Neural cell (in vitro differentiated cells): ENCODE data around the gene ZNF57. TPM values are rescaled to one million over a fixed set of nuclear protein-coding genes. Genes with fewer than 3 reads are reported as not detected.

Experiments
- H2AFZ ChIP-seq: fragments of 200-600, 300-800 bp; sonication (generic), shearing (Covaris generic); 2 replicates; pipeline ENCODE4 v1.6.0; 2014; ENCODE audit warnings: low read depth, mild to moderate bottlenecking, antibody characterized with exemption, low read length, moderate library complexity
- H3F3A ChIP-seq: fragments of 200-600 bp; shearing (Covaris generic); 2 replicates; pipeline ENCODE4 v1.6.1; 2016; ENCODE audit warnings: mild to moderate bottlenecking, moderate library complexity, mixed read lengths, antibody characterized with exemption, low read length; ENCODE audit not compliant: insufficient read depth, poor library complexity, severe bottlenecking
- H3K27ac ChIP-seq: fragments of 200-600, 300-800 bp; sonication (generic), shearing (Covaris generic); 2 replicates; pipeline ENCODE4 v1.5.1; 2014; ENCODE audit warnings: mild to moderate bottlenecking, low read length, moderate library complexity
- H3K27me3 ChIP-seq: fragments of 300-800, 200-600 bp; sonication (generic), shearing (Covaris generic); 2 replicates; pipeline ENCODE4 v1.6.0; 2014; ENCODE audit warnings: mild to moderate bottlenecking, low read depth, low read length, moderate library complexity; ENCODE audit not compliant: insufficient read depth
- H3K36me3 ChIP-seq: fragments of 300-800, 200-600 bp; sonication (generic), shearing (Covaris generic); 2 replicates; pipeline ENCODE4 v1.5.1; 2014; ENCODE audit warnings: mild to moderate bottlenecking, antibody characterized with exemption, low read length, moderate library complexity; ENCODE audit not compliant: insufficient read depth
- H3K4me2 ChIP-seq: fragments of 300-800, 200-600 bp; sonication (generic), shearing (Covaris generic); 2 replicates; pipeline ENCODE4 v1.6.0; 2014; ENCODE audit warnings: mild to moderate bottlenecking, low read length
- H3K4me3 ChIP-seq: fragments of 300-800, 200-600 bp; sonication (generic), shearing (Covaris generic); 2 replicates; pipeline ENCODE4 v1.5.1; 2014; ENCODE audit warnings: mild to moderate bottlenecking, low read length, moderate library complexity
- H3K79me2 ChIP-seq: fragments of 200-600 bp; shearing (Covaris generic); replicated peaks from 2 replicates; pipeline ENCODE4 v1.6.0; 2014; ENCODE audit warnings: mild to moderate bottlenecking, low read length, moderate library complexity; ENCODE audit not compliant: insufficient read depth
- H3K9ac ChIP-seq: fragments of 300-800, 200-600 bp; sonication (generic), shearing (Covaris generic); 2 replicates; pipeline ENCODE4 v1.6.1; 2016; ENCODE audit warnings: mild to moderate bottlenecking, low read length, mixed read lengths
- H3K9me2 ChIP-seq: fragments of 200-600 bp; shearing (Covaris generic); 2 replicates; pipeline ENCODE4 v1.6.1; 2016; ENCODE audit warnings: mild to moderate bottlenecking, low read length, mixed read lengths; ENCODE audit not compliant: insufficient read depth
- H3K9me3 ChIP-seq: fragments of 200-600, 300-800 bp; sonication (generic), shearing (Covaris generic); 2 replicates; pipeline ENCODE4 v1.6.1; 2016; ENCODE audit warnings: mild to moderate bottlenecking, mixed run types, low read length, moderate library complexity, mixed read lengths
- H4K20me1 ChIP-seq: fragments of 200-600 bp; shearing (Covaris generic); 2 replicates; pipeline ENCODE4 v1.6.1; 2016; ENCODE audit warnings: mild to moderate bottlenecking, mixed run types; ENCODE audit not compliant: insufficient read depth
- EP300 ChIP-seq: fragments of 450-650 bp; conservative IDR thresholded peaks from 2 replicates; pipeline ENCODE4 v1.6.1; 2014; ENCODE audit warnings: antibody characterized with exemption, mild to moderate bottlenecking, moderate library complexity; ENCODE audit not compliant: poor library complexity, severe bottlenecking
- EZH2 ChIP-seq: fragments of 200-600, 300-800 bp; shearing (Covaris generic), sonication (generic); IDR thresholded peaks from 2 replicates; pipeline ENCODE4 v1.6.1; 2014; ENCODE audit warnings: antibody characterized with exemption, low read length, borderline replicate concordance, mild to moderate bottlenecking; ENCODE audit not compliant: insufficient read depth, poor library complexity, severe bottlenecking
- MXI1 ChIP-seq: fragments of 450-650 bp; conservative IDR thresholded peaks from 2 replicates; pipeline ENCODE4 v1.6.1; 2014; ENCODE audit warnings: antibody characterized with exemption, mild to moderate bottlenecking; ENCODE audit not compliant: poor library complexity, severe bottlenecking
- POLR2AphosphoS5 ChIP-seq: IDR thresholded peaks from 2 replicates; pipeline ENCODE4 v1.6.1; 2012
- RAD21 ChIP-seq: fragments of 450-650 bp; conservative IDR thresholded peaks from 2 replicates; pipeline ENCODE4 v1.6.1; 2014; ENCODE audit warnings: antibody characterized with exemption, mild to moderate bottlenecking, moderate library complexity
- SMC3 ChIP-seq: fragments of 450-650 bp; conservative IDR thresholded peaks from 2 replicates; pipeline ENCODE4 v1.6.1; 2014; ENCODE audit warnings: antibody characterized with exemption, mild to moderate bottlenecking, moderate library complexity; ENCODE audit not compliant: poor library complexity
- TAF1 ChIP-seq: IDR thresholded peaks from 2 replicates; pipeline ENCODE4 v1.6.1; 2012; ENCODE audit warnings: low read depth
- polyA plus RNA-seq: library from polyadenylated mRNA; depleted of rRNA; stranded (reverse); fragments of >200 nt; gene quantifications from 2 replicates; pipeline ENCODE4 v1.2.3, GENCODE V29; 2014
- TF ChIP-seq, protein P1 (sequence below): IDR thresholded peaks from 2 replicates; pipeline ENCODE4 v1.6.1; 2012; ENCODE audit warnings: borderline replicate concordance
- TF ChIP-seq, protein P2 (sequence below): fragments of 450-650 bp; IDR thresholded peaks from 2 replicates; pipeline ENCODE4 v1.5.1; 2014; ENCODE audit warnings: antibody characterized with exemption, mild to moderate bottlenecking, moderate library complexity; ENCODE audit not compliant: poor library complexity, severe bottlenecking

ZNF57 gene
- polyA plus RNA-seq, 1 donor from 2014 or later, result 3.0 TPM

DNA sequence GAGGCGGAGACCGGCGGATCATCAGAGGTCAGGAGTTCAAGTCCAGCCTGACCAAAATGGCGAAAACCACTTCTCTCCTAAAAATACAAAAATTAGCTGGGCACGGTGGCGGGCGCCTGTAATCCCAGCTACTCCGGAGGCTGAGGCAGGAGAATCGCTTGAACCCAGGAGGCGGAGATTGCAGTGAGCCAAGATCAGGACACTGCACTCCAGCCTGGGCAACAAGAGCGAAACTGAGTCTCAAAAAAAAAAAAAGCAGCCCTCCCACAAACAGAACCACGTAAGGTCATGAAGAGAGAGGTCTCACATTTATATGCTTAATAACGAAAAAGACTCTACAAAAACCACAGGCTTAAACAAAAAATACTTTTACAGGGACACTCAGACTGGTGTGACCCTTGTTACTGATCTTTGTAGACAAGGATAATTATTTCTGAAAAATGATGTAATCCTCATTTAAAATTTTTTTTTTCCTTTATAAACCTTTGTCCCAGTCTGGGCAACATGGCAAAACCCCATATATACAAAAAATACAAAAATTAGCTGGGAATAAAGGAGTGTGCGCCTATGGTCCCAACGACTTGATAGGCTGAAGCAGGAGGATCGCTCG, 45.0 kb downstream of the ZNF57 start:
- Histone ChIP-seq H3K27me3 (no peaks in the 10 kb centered on the region), H3K9ac (peak overlapping the region; percentile 68), H2AFZ (peak overlapping the region; percentile 93), H4K20me1 (no peaks in the 10 kb centered on the region), H3K79me2 (peaks cover 15% of the 10 kb centered on the region), H3F3A (no peaks in the 10 kb centered on the region), H3K4me3 (peak overlapping the region; percentile 89), H3K9me3 (no peaks in the 10 kb centered on the region), H3K27ac (peak overlapping the region; percentile 75), H3K9me2 (no peaks in the 10 kb centered on the region), H3K36me3 (no peaks in the 10 kb centered on the region), H3K4me2 (no peak overlapping the region)
- TF ChIP-seq TAF1 (no peak), RAD21 (no peak), EP300 (no peak), SMC3 (no peak), POLR2AphosphoS5 (no peak), MXI1 (no peak), EZH2 (no peak)
- TF ChIP-seq, protein P1, sequence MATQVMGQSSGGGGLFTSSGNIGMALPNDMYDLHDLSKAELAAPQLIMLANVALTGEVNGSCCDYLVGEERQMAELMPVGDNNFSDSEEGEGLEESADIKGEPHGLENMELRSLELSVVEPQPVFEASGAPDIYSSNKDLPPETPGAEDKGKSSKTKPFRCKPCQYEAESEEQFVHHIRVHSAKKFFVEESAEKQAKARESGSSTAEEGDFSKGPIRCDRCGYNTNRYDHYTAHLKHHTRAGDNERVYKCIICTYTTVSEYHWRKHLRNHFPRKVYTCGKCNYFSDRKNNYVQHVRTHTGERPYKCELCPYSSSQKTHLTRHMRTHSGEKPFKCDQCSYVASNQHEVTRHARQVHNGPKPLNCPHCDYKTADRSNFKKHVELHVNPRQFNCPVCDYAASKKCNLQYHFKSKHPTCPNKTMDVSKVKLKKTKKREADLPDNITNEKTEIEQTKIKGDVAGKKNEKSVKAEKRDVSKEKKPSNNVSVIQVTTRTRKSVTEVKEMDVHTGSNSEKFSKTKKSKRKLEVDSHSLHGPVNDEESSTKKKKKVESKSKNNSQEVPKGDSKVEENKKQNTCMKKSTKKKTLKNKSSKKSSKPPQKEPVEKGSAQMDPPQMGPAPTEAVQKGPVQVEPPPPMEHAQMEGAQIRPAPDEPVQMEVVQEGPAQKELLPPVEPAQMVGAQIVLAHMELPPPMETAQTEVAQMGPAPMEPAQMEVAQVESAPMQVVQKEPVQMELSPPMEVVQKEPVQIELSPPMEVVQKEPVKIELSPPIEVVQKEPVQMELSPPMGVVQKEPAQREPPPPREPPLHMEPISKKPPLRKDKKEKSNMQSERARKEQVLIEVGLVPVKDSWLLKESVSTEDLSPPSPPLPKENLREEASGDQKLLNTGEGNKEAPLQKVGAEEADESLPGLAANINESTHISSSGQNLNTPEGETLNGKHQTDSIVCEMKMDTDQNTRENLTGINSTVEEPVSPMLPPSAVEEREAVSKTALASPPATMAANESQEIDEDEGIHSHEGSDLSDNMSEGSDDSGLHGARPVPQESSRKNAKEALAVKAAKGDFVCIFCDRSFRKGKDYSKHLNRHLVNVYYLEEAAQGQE, result no peak
- TF ChIP-seq, protein P2, sequence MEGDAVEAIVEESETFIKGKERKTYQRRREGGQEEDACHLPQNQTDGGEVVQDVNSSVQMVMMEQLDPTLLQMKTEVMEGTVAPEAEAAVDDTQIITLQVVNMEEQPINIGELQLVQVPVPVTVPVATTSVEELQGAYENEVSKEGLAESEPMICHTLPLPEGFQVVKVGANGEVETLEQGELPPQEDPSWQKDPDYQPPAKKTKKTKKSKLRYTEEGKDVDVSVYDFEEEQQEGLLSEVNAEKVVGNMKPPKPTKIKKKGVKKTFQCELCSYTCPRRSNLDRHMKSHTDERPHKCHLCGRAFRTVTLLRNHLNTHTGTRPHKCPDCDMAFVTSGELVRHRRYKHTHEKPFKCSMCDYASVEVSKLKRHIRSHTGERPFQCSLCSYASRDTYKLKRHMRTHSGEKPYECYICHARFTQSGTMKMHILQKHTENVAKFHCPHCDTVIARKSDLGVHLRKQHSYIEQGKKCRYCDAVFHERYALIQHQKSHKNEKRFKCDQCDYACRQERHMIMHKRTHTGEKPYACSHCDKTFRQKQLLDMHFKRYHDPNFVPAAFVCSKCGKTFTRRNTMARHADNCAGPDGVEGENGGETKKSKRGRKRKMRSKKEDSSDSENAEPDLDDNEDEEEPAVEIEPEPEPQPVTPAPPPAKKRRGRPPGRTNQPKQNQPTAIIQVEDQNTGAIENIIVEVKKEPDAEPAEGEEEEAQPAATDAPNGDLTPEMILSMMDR, result no peak

DNA sequence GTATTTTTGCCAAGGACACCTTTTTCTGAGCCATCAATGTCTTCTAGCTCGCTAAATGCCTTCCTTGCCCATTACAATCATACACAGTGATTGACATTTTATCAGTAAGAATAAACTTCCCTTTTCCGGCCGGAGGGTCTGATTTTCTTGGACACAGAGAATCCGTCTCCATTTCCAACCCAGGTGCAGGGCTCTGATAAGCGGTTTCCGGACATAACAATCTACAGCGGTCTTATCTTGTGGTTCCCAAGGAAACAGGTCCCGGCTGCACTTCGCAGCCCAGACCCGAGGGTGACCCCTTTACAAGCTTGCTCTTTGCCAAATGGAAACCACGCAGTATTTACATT, 49.2 kb downstream of the ZNF57 start:
- peak overlapping the region; percentile 72 for H3K4me3 ChIP-seq
- no peaks in the 10 kb centered on the region for H3K27me3 ChIP-seq
- H2AFZ ChIP-seq, result no peak overlapping the region
- no peaks in the 10 kb centered on the region for H3F3A ChIP-seq
- no peak for TF ChIP-seq TAF1
- TF ChIP-seq EZH2, result no peak
- TF ChIP-seq RAD21, result no peak
- no peak for TF ChIP-seq MXI1
- TF ChIP-seq, protein P1, result no peak
- TF ChIP-seq EP300, result no peak
- TF ChIP-seq, protein P2, result no peak
- no peak for TF ChIP-seq SMC3
- H3K9me3 ChIP-seq, result no peaks in the 10 kb centered on the region
- H3K4me2 ChIP-seq, result peak overlapping the region; percentile 96
- H3K9me2 ChIP-seq, result no peaks in the 10 kb centered on the region
- H4K20me1 ChIP-seq, result no peaks in the 10 kb centered on the region
- no peaks in the 10 kb centered on the region for H3K36me3 ChIP-seq
- H3K79me2 ChIP-seq, result peaks cover 15% of the 10 kb centered on the region
- H3K27ac ChIP-seq, result peak overlapping the region; percentile 82
- peak overlapping the region; percentile 80 for H3K9ac ChIP-seq
